ENCODE measurements around the gene DAZAP2.
A peak's percentile ranks its signal among the peaks of the same experiment; 100 is the strongest.
"Not testable (repeated sequence)": the region's sequence is repeated elsewhere in the genome, so short reads cannot be mapped to it uniquely, and the experiment has no call there.

DAZAP2 gene

DNA sequence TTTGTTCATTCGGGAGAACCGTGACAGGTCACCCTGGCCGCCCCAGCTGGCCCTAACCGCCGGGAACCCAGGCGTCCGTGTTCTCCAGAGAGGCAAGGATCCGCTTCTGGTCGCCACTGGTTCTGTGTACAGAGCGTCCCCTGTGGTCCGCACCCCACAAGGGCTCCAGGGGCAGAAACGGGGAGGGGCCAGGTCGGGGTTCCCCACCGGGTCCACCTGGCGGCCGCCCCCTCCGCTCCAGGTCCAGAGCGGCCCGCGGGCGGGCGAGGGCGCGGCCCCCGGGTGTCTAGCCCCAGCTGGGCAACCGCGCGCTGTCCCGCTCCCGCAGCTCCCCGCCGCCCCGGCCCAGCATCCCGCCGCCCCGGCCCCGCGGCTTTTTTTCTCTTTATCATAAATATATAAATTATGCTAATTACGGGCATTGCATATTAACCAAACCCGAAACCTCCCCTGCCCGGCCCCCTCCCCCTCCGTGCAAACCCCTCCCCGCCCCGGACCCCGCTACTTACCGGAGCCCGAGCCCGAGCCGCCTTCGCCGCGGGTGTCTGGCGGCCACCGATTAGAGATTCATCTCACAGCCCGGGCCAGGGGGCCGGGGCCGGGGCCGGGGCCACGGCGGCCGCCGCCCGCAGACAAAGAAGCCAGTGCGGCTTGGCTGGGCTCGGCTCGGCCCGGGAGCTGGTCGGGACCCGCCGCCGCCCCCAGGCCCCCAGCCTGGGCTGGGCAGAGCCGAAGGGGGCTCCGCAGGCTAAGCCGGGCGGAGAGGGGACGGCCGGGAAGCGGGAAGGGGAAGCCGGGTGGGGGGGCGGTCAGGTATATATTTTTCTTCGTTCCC is 21.3 kb upstream of the DAZAP2 start:
- peak; percentile 17 for DNase-seq

DNA sequence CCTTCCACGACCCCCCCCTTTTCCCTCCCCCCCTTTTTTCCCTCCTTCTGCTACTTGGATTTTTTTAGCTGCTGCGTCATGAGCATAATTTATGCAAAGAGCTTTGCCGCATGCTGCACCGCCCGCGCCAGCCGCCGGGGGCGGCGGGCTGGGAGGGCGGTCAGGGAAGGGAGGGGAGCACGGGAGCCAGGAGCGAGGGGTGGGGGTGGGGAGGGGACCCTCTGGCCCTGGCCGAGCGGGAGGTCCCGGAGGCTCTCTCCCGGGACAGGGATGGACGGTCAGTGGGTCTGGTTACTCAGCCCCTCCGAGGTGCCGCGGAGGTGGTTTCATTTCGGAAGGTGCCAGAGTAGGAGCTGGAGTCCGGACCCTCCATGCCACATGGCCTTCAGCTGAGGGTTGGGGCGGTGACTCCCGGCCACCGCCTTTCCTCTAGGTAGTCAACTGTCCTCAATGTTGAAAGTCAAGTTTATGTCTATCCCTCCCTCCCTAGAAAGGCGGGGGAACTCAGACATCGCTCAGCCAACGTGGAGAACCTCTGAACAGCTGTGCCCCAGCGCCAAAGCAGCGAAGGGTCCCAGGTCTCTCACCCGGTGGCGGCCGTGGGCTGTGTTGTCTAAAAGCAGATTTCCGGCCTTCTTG is 20.5 kb upstream of the DAZAP2 start, which contains the start of gene POU6F1:
POU6F1 (minus strand) TSS at position 95 of the 639 bp plus-strand sequence. CDS start 11,226 bp downstream, outside the sequence.
- peak; percentile 58 for DNase-seq

DNA sequence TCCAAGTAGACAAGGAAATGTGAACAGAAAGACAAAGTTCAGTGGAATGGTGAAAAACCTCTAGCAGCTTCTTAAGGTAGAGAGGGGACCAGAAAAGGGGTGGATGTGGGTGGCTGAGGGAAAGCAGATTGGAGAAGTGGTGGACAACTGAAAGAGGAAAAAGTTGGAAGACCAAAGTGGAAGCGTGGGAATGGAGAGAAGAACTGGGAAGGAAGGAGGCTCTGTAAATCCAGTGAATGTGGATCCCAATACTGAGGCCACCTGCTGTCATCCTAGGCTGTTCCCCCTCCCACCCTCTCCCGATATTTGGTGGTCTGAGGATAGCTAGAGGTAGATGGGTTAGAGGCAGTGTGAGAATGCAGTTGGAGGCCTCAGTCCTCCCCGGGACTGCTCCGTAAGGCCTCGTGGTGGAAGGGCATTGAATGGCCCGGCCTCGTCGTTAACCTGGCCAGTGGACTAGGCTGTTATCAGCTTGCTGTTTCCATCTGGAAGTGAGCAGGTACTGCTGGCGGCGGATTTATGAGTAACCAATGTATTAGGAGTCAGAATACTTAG is 19.9 kb upstream of the DAZAP2 start:
- peak; percentile 63 for DNase-seq

DNA sequence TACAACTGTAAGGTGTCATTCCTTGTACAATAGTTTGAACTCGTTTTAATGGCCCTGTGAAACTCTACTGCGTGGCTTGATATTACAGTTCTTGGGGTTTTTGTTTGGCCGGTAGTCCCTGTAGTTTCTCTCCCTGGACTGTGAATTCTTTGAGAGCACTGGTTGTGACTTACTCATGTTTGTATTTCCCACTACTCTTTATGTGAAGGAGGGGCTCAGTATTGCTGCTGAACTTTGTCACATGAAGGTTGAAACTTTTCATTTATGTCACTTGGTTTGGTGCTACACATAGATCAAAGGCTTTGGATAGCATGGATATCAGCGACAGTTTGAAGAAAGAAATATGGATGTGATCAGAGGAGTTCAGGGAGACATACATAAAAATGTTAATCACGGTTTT is 19.3 kb upstream of the DAZAP2 start:
- DNase-seq = no peak

DNA sequence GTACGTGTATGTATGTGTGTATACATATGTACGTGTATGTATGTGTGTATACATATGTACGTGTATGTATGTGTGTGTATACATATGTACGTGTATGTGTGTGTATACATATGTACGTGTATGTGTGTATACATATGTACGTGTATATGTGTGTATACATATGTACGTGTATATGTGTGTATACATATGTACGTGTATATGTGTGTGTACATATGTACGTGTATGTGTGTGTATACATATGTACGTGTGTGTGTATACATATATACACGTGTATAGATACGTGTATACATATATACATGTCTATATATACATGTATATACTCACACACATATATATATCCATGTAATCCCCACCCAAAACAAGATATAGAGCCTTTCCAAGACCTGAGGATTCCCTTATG is 18.8 kb upstream of the DAZAP2 start:
- not testable (repeated sequence) for DNase-seq

DNA sequence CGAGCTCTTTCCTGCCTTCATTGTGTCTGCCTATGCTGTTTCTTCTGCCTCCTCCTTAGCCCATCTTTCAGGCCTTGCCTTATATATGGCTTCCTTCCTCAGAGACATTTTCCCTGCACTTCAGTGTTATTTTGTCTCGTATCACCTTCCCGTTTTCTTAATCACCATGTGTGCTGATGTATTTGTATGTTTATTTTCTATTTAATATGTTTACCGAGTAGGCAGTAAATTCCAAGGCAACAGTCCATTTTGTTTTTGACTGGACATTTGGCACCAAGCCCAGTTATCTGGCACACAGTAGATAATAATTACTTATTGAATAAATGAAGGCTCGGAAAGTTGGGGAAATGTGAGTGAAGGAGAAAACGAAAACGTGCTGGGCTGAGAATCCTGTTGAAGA is 16.2 kb upstream of the DAZAP2 start:
- DNase-seq = no peak

DNA sequence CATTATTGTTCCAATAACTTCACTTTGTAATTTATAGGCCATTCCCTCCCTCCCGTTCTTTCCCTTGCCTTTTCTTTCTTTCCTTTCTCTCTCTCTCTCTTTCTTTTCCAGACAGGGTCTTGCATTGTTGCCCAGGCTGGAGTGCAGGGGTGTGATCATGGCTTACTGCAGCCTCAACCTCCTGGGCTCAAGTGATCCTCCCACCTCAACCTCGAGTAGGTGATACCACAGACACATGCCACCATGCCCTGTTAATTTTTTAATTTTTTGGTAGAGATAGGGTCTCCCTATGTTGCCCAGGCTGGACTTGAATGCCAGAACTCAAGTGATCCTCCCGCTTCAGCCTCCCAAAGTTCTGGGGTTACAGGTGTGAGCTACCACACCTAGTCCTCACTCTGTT is 14.0 kb upstream of the DAZAP2 start:
- DNase-seq = no peak

DNA sequence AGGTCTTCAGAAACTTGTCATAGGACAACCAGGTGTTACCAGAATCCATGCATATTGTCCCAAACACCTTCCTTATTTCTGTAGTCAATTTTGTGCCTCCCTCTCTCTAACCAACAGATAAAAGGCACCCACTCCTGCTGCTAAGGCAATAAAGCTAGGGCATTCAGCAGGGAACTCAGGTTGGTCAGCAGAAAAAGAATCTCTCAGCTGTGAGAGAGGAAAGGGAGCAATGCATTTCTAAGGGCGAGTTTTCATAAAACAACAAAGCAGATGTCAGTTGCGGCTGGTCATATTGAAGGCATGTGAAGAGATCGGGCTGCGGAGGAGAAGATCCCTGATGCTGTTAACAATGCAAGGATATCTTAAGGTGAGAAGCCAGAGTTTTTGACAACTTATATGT is 13.4 kb upstream of the DAZAP2 start:
- DNase-seq = no peak

DNA sequence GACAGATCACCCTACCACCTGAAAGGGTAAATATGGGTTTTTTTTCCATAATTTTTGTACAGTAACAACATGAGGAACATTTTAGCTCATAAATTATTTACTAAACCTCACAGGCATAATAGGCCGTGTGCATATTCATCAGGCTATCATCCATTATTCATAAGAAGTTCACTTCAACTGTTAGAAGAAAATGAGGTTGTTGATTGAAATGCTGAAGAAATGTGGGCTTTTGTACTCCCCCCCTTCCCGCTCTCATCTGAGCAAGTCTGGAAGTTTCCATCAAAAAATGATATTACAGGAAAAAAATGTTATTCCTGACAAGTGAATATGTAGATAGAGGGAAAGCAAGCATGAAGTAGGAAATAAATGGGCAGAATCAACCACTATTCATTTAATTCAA is 12.9 kb upstream of the DAZAP2 start:
- DNase-seq = no peak

DNA sequence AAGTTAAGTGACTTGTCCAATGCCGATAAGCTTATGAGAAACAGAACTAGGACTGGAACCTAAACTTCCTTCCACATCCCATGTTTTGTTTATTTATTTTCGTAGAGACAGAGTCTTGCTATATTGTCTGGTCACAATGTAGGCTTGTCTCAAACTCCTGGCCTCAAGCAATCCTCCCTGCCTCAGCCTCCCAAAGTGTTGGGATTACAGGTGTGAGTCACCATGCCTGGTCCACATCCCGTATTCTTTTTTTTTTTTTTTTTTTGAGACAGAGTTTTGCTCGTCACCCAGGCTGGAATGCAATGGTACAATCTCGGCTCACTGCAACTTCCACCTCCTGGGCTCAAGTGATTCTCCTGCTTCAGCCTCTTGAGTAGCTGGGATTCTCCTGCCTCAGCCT is 11.5 kb upstream of the DAZAP2 start:
- not testable (repeated sequence) for DNase-seq

DNA sequence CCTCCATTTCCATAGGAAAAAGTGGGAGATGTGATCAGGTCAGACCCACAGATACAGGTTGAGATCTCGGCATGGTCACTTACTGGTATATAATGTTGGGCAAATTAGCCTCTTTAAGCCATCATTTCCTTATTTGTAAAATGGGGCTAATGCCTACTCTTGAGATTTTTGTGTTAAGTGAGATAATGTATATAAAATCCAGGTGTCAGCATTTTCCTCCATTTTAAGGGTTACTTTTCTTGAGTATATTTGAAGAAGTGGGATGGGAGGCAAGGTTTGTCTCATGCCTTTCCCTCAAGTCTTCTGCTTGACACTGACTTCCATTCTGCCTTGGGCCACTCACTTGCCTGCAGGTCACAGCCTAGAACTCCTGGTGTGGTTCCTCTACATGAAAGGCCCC is 10.7 kb upstream of the DAZAP2 start:
- DNase-seq = no peak

DNA sequence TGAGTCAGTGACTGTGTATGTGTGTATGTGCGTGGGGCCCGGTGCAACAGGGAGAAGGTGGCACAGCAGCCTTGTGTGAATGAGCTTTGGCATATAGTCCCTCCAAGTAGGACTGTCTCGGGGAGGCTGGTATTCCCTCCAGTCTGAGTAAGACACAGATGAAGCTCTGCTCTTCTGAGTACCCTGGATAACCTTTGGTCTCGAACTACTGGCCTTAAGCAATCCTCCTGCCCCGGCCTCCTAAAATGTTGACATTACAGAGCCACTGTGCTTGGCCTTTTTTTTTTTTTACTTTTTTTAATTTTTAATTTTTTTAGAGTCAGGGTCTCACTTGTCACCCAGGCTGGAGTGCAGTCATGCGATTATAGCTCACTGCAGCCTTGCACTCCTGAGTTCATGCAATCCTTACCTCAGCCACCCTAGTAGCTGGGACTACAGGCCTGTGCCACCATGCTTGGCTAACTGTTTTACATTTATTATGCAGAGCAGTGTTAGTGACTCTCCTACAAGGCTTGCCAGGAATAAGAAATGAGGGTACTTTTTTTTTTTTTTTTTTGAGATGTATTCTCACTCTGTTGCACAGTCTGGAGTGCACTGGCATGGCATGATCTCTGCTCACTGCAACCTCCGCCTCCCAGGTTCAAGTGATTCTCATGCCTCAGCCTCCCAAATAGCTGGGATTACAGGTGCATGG is 9.4 kb upstream of the DAZAP2 start:
- no peak for DNase-seq

DNA sequence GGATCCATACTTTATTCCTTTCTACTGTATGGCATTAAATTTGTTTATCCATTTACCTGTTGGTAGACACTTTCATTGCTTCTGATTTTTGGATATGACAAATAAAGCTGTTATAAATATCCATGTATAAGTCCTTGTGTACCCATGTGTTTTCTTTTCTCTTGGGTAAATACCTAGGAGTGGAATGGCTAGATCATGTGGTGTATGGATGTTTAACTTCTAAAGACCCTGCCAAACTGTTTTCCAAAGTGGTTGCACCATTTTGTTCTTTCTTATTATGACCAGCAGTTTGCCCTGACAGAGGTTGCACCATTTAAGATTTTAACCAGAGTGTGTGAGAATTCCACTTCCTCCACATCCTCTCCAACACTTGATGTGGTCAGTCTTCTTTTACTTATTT is 6.0 kb upstream of the DAZAP2 start:
- DNase-seq = no peak

DNA sequence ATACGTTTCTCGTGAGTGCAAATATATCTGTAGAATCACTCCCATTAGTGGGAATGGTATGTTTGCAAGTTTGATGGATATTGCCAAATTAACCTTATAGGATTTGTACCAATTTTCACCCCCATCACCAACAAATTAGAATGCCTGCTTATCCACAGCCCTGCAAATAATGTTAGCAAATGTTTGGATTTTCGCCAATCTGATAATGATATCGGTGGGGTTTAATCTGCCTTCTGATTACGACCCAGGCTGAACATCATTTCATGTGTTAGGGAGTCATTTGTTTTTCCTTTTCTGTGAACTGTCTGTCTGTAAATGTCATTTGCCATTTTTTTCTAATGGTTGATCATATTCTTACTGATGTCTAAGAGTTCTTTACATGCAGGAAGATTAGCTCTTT is 4.1 kb upstream of the DAZAP2 start:
- no peak for DNase-seq

DNA sequence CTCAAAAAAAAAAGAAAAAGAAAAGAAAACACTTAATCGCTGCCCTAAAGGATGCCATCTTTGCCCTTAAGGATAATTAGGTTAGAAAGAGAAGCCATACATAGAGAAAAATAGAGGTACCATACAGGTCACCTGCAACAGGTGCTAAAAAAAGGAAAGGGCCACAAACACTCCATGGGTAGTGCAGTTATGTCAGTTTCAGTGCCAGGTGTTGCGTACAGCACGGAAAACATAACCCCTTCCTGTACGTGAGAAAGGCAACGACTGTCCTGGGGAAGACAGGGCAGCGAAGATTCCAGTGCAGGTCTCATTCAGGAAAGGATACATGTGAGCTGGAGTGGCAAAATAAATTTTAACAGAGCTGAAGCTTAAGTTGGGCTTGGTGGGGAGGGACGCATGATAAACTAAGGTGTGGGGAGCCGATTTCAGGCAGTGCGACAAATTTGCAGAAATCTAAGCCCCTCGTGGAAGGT is 553 bp upstream of the DAZAP2 start:
- peak; percentile 47 for DNase-seq

DNA sequence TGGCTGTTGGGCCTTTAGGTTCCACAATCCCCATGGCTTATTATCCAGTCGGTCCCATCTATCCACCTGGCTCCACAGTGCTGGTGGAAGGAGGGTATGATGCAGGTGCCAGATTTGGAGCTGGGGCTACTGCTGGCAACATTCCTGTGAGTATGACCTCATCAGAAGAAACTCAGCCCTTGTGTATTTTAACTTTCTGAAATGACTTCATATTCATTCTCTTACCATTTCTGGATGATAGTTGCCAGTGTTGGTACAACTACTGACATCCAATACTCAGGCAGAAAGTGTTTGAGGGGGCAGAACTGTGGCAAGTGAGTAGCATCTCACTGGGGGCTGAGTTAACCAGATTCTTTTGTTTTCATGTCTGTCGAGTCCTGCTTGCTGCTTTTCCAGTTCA is 2.3 kb downstream of the DAZAP2 start:
- no peak for DNase-seq

DNA sequence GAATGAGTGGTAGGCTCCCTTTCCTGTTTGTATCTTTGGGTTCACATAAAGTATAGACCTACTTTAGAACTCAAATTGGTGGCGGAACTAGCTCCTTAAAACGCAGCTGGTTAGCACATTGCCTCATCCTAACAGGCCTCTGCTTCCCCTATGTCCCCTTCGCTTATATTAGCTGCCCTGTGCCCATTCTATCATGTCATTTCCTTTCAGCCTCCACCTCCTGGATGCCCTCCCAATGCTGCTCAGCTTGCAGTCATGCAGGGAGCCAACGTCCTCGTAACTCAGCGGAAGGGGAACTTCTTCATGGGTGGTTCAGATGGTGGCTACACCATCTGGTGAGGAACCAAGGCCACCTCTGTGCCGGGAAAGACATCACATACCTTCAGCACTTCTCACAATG is 3.5 kb downstream of the DAZAP2 start:
- DNase-seq = no peak

DNA sequence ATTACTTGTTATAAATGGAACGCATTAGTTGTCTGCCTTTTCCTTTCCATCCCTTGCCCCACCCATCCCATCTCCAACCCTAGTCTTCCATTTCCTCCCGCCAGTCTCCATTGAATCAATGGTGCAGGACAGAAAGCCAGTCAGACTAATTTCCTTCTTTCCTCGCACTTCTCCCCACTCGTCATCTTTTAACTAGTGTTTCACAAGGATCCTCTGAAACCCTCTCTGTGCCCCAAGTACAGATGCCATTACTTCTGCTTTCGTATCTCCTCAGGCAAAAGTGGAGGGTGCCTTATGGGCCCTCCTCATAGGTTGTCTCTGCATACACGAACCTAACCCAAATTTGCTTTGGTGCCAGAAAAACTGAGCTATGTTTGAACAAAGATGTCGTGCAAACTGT is 4.2 kb downstream of the DAZAP2 start:
- no peak for DNase-seq

DNA sequence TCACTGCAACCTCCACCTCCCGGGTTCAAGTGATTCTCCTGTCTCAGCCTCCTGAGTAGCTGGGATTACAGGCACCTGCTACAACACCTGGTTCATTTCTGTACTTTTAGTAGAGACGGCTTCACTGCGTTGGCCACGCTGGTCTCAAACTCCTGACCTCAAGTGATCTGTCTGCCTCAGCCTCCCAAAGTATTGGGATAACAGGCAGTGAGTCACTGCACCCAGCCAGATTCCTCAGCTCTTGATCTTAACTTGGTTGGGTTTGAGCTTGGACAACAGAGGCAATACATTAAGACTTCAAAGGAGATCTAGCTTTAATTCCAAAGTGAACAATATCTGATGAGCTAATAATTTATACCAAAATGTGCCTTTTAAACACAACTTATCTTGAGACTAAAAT is 5.6 kb downstream of the DAZAP2 start:
- DNase-seq = no peak

DNA sequence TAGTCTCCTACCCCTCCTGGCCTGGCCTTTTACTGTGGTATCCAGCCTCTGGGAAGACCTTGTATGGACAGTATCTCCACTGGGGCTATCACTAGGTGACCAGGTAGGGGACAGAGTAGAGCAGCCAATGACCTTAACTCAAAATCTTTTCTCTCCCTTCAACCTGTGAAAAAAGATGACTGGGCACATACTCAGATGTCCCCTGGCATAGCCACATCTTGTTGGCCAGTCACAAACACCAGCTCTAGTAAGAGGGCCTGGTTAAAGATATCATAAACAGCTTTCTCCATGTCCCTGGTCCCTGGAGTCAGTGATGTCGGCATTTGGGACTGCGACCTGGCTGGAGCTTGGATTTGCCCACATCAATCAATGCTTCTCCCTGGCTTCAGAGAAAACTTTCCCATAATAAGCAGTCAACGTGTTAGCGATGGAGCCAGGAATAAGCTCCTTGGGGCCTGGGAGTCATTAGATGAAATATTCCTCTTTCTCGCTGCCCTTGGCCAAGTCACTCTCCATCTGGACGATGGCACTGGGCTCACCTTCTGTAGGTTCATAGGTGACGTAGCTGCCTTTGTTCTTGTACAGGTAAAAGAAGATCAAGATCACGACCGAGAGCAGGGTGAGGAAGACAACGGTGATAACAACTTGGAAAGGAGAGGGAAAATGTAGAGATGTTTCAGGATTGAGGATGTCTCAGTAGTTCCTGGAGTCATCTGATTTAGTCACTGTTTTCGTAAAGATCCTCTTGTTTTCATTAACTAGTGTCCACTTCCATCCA is 7.0 kb downstream of the DAZAP2 start:
- no peak for DNase-seq

DNA sequence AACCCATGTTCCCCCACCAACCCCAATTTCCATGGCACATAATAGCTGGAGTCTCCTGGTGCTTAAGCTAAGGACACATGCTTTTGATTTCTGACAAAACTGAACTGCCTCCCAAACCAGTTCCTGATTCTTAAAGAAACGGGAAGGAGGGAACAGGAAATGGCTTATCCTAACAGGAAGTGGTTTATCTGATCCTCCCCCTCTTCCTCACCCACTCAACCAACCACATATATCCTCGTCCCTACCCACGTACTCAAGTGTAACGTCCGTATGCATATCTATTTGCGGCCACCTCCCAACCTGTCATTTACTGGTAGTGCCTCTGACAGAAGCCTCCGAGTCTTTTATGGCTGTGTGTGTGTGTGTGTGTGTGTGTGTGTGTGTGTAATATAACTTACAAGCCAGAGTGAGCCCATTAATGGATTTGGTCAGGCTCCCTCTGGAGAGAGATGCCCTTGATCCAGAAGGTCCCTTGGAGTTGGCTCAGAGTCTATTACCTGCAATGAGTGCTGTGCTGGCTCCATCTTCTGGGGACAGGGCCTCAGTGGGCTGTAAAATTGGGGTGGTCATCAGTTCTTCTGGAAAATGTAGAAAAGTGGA is 7.7 kb downstream of the DAZAP2 start:
- DNase-seq = no peak

DNA sequence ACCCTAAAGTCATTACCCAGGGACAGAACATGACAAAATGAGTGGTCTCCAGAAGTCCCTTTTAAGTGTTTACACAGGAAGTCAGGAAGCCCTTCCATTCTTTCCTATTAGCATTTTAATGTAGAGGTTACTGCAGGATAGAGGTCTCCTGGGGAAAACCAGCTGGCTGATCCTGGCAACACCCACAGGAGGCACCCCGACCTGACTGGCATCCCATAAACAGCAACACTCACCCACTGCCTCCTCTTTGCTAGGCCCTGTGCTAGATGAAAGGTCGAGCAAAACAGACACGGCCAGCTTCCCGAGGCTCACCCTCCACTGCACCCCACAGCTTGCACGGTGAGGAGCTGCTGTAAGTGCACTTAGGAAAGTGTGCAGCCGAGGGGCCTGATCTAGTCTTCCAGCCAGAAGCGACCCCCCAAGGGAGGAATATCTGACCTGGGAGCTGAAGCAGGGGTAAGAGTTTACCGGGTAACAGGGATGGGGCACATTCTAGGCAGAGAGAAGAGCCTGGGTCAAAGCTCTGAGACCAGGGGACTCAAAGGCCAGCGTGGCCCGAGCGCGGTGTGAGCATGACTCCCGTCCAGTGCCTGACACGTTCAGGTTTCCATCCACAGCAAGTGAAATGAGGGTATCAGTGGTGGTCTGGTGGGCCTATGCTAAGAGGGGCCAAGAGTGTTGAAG is 9.0 kb downstream of the DAZAP2 start:
- peak; percentile 9 for DNase-seq
